DMS153 treated with DMSO at 0.1 percent for 48 hours (cell line): ENCODE measurements around the gene GLRX.

Source experiments
- DNase-seq: peaks from one replicate; lab custom pipeline; 2025; ENCODE audit not compliant: unreplicated experiment; lab: John Stamatoyannopoulos, UW

GLRX gene

GRCh38 chr5:95810305-95811125 is 12.0 kb downstream of the GLRX start:
- no peak for DNase-seq

- no peak for DNase-seq
Measured at GRCh38 chr5:95809414-95809960, 13.0 kb downstream of the GLRX start.

GRCh38 chr5:95808686-95809413 is 13.7 kb downstream of the GLRX start:
- no peak for DNase-seq

- DNase-seq = no peak
Measured at GRCh38 chr5:95808013-95808685, 14.4 kb downstream of the GLRX start.

- DNase-seq = no peak
Measured at GRCh38 chr5:95806687-95807086, 15.8 kb downstream of the GLRX start.

- DNase-seq = no peak
Measured at GRCh38 chr5:95804736-95805539, 17.6 kb downstream of the GLRX start.

- no peak for DNase-seq
Measured at GRCh38 chr5:95803271-95804148, 19.0 kb downstream of the GLRX start.

- DNase-seq = no peak
Measured at GRCh38 chr5:95801961-95802360, 20.6 kb downstream of the GLRX start.

GRCh38 chr5:95801532-95801931 is 21.0 kb downstream of the GLRX start:
- no peak for DNase-seq

GRCh38 chr5:95800553-95800952 is 22.0 kb downstream of the GLRX start:
- no peak for DNase-seq

- DNase-seq = no peak
Measured at GRCh38 chr5:95799191-95799835, 23.2 kb downstream of the GLRX start.

- DNase-seq = no peak
Measured at GRCh38 chr5:95798545-95798944, 24.0 kb downstream of the GLRX start.

GRCh38 chr5:95798048-95798447 is 24.5 kb downstream of the GLRX start:
- no peak for DNase-seq

GRCh38 chr5:95797301-95797700 is 25.2 kb downstream of the GLRX start:
- no peak for DNase-seq

- no peak for DNase-seq
Measured at GRCh38 chr5:95794070-95794516, 28.4 kb downstream of the GLRX start.

- DNase-seq = no peak
Measured at GRCh38 chr5:95791751-95792150, 30.8 kb downstream of the GLRX start.

GRCh38 chr5:95788493-95788892 is 34.0 kb downstream of the GLRX start:
- no peak for DNase-seq

- no peak for DNase-seq
Measured at GRCh38 chr5:95786821-95787418, 35.6 kb downstream of the GLRX start.
